HL-60/S4 (cell line): ENCODE results near the gene ATXN3L.
"Not testable (repeated sequence)": the region's sequence is repeated elsewhere in the genome, so short reads cannot be mapped to it uniquely, and the experiment has no call there.

Source experiments
- in situ Hi-C: fragments of 300-500 bp; cut with MboI; formaldehyde crosslinking; loops from 2 replicates; pipeline ENCODE4 v1.14.3; 2022; ENCODE audit warnings: low sequenced_read_pairs

ATXN3L gene

DNA sequence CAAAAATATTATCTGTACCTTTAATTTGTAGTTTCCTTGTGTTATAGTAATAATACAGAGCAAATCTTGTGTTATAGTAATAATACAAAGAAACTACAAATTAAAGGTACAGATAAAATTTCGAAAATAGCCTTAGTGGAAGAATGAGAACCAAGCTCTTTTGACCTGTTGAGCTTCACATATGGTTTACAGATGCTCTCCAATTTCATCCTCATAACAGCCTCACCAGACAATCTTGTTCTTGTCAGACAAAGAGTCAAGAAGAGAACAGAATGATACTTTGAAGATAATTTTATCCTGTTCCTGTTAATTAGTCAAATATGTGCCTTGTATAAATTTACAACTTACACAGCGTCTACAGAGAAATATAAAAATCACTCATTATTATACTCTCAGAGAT, 12.8 kb downstream of the ATXN3L start:
- in situ Hi-C loops, result no loop called here

DNA sequence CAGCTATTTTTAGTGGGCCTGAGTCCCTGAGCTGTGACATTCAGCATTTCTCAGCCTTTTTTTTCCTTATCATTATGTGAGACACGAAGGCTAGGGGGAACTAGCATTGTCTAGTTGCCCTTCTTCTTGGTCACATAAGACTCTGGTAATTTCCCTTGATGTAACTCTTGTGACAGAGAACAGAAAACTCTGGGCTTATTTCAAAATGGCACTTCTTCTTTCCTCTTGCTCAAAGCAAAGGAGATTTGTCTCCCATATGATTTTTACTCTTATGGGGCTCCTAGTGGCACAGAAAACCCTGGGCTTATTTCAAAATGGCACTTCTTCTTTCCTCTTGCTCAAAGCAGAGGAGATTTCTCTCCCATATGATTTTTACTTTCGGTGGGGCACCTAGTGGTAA, 14.7 kb downstream of the ATXN3L start:
- in situ Hi-C loops, result no loop called here

DNA sequence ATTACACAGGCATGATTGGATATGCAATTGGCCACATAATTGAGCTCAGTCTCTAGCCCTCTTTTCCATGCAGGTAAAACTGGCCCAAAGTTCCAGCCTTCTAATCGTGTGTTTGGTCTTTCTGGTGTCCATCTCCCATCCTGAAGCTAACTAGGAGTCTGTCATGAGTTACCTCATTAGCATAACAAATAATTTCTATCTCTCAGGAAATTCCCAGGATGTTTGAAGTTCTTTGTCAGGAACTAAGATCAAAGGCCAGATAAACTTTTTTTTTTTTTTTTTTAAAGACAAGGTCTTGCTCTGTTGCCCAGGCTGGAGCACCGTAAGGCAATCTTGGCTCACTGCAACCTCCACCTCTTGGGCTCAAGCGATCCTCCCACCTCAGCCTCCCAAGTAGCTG, 15.8 kb downstream of the ATXN3L start:
- in situ Hi-C loops, result no loop called here

DNA sequence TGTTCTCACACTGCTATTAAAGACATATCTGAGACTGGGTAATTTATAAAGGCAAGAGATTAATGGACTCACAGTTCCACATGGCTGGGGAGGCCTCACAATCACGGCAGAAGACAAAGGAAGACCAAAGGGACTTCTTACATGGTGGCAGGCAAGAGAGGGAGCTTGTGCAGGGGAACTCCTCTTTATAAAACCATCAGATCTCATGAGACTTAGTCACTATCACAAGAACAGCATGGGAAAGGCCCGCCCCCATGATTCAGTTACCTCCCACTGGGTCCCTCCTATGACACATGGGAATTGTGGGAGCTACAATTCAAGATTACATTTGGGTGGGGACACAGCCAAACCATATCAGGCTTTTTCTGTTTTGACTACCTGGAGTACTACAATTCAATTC, 16.6 kb downstream of the ATXN3L start:
- in situ Hi-C loops, result not testable (repeated sequence)

DNA sequence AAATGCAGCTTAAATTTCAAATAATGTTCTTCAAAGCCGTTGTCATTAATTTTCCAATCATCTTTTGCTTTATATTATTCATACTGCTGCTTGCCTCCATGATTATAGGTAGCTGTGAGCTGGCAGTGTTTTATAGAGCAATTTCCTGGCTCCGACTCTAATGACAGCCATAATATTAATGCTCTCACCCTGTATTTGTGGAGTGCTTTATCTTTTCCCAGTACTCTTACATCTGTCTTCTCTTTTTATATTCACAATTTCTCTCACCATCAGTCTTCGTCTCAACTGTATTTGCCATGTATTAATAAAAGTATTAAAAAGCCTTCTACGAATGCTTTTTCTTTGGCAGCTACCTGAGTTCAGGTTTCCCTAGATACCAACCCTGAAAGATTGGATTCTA, 21.0 kb downstream of the ATXN3L start:
- in situ Hi-C loops, result no loop called here

DNA sequence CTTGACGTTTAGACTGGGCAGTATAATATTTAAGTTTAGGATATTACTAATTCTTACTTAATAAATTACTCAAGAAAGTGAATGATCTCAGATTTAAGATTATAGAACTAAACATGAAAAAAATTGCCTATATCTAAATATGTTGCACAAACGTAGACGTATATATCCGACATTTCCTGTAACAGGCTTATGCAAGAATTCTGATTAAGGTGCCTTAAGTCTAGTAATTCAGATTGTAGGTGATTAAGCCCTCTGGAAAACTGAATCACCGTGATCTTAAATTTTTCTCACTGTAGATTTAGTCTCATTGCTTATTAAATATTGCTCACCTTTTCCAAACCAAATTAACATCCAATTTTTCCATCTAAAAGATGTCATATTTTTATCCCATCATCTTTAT, 24.0 kb downstream of the ATXN3L start:
- in situ Hi-C loops, result no loop called here

DNA sequence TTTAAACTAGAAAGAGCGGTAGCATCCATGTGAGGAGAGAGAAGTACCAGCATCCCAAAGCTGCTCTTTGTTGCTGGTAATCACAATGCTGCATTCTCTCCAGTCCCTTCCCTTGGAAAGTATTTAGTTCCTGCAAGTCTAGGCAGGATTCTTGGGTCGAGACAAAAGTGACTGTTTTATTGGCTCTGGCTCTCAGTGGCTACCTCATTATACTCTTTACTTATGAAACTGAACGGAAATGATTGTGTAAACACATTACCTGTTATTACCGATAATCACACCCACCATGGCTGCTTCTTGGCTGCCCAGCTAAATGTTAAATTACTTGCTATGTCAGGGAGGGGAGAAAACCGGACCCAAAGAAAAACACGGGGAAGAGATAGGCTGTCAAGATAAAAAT, 26.2 kb downstream of the ATXN3L start:
- in situ Hi-C loops, result no loop called here

DNA sequence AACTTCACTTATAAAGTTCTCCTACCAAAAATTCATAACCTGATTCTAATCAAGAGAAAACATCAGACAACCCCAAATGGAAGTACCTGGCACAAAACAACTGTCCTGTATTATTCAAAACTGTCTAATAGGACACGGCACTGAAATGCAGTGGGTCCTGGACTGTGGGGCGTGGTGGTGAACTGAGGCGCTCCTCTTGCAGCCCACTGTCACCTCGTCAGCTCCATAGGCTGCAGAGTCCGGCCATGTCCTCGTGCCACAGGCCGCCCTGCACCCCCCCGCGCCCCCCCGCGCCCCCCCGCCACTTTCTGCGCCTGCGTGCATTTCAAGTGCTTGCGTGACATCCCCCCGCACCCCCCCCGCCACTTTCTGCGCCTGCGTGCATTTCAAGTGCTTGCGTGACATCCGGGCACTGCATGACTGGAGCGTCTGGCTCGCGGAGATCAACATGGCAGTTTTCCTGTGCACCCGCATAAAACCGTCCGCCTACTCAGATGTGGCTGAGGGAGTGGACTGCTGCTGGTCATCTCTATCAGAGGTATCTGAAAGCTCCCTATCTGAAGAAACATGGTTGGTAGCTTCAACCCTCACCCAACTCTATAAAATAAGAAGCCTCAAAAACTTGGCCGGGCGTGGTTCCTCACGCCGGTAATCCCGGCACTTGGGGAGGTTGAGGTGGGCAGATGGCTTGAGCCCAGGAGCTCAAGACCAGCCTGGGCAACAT, 28.8 kb downstream of the ATXN3L start:
- in situ Hi-C loops, result no loop called here

DNA sequence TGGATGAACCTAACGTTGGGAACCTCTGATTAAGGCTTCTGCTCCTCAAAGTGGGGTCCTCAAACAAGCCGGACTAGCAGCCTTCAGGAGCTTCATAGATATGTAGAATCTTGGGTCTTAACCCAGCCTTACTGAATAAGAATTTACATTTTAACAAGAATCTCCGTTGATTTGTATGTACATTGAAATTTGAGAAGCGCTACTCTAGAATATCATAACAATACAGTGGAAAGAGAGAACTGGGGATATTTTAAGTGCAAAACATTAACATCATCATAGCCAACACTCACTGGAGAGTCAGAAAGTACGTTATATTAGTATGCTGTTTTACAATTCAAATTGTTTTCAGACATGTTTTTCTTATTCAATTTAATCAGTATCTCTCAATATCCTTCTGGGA, 31.2 kb downstream of the ATXN3L start:
- in situ Hi-C loops, result no loop called here

DNA sequence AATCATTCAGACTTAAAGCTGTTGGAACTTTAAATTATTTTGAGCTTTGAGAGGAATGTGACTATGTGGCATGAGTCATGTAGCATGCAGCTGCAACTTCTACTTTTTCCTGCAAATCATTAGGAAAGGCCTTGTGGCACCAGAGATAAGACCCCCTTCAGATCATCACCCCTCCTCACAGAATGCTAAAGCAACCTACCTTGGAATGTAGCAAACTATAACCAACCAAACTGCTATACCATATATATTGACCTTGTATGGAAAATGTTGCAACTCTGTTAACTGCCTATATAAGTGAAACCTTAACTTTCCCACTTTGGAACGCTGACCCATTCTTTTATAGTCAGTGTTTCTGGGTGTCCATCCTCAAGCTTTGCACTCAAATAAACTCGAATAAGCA, 32.0 kb downstream of the ATXN3L start:
- in situ Hi-C loops, result no loop called here

DNA sequence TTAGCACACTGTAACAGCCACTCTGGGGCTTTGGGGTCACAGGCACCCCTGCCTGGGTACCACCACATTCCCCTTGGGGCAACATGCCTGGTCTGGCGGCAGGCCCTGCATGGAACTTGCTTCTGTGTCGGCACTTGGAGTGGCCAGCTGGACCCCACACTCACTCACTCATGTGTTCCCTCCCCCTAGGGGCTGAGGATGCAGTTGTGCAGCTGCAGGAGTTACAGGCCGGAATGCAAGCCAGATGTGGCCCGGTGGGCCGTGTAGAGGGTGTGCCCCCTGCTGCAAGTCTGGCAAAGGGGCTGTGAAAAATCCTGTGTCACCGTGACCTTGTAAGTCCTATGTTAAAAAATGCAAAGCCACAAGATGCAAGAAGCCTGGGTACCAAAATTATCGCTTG, 34.2 kb downstream of the ATXN3L start:
- in situ Hi-C loops, result no loop called here

DNA sequence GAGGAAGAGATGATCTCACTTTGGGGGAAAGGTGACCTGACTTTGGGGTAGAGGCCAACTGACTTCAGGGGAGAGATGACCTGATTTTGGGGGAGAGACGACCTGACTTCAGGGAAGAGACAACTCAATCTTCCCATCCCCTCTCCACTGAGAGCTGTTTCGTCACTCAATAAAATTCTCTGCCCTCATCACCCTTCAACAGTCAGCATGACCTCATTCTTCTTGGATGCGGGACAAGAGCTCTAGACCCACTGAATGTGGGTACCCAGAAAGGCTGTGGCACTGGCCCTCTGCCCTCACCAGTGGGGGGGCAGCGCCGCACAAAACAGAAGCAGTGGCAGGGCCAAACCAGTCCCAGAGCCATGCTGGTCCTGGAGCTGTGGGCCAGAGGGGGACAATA, 34.6 kb downstream of the ATXN3L start:
- in situ Hi-C loops, result no loop called here

DNA sequence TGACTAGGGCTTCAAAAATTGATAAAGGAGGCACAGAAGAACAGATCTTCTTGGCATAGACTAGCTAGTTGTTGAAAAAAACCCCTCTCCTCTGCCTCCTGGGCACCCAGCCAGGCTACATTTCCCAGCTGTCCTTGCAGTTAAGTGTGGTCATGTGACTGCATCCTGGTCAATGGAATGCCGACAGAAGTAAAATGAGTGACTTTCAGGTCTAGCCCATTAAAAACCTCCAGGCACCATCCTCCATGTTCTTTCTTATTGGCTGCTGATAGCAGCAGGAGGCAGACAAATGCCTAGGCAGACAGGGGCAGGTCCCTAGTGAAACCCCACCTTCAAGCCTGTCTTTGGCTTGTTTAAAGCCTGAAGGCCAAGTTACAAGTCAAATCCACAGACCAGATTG, 35.3 kb downstream of the ATXN3L start:
- in situ Hi-C loops, result no loop called here

DNA sequence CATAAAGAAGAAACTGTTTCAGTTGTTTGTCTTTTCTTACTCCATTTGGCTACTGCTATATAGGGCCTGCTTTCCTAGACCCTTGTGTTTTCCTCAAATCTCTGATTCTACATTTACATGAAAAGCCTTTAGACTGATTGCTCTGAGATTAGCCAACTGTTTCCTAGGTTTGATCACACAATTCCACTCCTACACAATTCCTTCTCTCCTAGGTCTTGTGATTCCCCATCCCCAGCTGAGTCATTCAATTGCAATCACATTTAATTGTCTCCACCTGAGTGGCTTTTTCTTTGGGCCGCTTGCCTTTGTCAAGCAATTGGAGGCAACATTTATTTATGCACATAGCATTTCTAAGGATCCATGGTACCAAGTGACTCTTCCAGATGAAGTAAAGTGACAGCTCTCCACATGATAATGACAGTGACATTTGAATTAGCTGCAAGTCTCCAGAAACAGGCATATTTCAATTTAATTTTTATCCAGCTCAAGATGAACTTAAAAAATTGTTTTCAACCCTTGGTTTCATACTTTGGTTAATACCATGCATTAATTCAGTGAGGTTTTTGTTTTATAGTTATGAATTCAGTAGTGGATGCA, 35.8 kb downstream of the ATXN3L start:
- in situ Hi-C loops, result no loop called here

DNA sequence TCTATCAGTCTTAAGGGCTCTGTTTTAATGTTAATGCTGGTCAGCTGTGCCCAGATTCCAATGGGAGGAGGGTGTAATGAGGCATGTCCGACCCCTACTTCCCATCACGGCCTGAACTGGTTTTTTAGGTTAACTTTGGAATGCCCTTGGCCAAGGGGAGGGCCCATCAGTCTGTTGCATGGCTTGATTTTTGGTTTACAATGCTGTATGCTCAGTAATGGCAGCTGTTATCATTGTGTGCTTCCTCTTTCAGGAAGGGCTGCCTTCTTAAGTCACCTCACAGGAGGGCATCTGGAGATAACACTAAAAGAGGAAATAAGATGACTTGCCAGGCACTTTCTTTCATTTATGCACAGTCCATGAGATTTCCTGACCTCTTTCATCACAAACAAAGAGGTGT, 36.3 kb downstream of the ATXN3L start:
- in situ Hi-C loops, result no loop called here

DNA sequence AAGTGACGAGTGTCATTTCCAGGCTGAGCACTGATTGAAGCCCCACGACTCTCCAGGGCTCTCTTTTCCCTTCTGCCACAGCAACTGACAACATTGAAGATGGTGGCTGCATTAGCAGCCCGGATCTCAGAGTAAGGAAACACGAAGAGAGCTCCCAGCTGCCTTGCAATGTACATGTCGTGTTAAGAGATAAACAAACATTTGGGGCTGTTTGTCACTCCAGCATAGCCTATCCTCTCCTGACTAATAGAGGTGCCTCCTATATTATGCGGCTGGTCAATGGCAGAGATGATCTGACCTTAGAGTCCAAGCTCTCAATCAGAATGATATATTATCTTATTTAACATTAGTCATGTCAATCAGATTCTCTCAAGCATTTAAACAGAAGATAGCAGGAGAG, 38.6 kb downstream of the ATXN3L start:
- in situ Hi-C loops, result no loop called here

DNA sequence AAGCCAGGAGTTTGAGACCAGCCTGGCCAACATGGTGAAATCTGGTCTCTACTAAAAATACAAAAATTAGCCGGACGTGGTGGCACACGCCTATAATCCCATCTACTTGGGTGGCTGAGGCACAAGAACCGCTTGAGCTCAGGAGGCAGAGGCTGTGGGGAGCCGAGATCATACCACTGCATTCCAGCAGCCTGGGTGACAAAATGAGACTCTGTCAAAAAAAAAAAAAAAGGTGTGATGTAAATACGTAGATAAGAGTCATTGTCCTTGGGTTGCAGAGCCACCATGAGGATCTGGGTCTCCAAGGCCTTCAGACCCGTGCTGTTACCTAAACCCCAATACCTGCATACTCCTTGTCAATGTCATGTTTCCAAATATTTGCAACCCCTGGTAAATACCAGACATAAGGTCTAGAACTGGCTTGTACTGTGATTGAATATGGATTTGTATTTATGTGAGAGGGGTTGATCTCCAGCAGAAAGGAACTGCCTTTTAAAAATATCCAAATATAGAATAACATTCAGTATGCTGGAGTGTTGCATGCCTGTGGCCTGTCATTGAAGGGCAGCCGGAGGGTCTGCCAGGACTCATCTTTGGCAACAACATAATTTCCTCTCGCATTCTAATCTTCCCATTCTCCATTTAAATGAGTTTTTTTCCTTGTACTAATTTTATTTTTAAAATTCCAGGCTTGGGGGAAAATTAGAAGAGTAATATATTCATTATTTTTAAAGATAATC, 40.4 kb downstream of the ATXN3L start:
- in situ Hi-C loops, result no loop called here

DNA sequence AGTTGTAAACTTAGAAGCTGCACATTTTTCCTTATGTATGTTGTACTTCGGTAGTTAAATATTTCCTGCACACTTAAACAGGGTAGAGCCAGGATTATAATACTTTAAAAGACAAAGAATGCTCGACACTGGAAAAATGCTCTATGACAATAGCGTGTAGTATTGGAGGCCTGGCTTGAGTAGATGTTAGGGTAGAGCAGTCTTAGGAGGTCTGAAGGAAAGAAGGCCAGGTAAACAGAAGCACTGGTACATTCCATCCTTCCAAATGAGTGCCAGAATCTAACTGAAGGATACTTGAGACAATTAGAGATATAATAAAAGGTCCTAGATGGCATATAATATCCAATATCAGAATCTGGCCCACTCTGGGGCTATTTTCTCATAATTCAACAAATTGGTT, 42.3 kb downstream of the ATXN3L start:
- in situ Hi-C loops, result no loop called here

DNA sequence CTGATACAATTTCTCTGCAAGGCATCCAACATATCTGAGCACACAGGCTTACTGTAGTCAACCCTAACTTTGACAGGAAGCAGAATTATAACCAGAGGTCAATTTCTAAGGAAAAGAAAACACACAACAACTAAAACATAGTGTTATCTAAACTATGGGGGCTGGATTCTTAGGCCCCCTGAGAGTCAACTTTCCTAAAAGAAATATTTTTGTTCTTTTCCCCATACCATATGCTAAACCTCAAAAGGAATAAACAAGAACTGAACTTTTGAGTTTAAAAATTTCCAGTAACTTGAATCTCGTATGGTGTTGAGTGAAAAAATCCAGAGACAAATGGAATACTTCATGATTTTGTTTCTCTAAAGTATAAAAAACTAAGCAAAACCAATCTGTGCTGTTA, 42.9 kb downstream of the ATXN3L start:
- in situ Hi-C loops, result no loop called here

DNA sequence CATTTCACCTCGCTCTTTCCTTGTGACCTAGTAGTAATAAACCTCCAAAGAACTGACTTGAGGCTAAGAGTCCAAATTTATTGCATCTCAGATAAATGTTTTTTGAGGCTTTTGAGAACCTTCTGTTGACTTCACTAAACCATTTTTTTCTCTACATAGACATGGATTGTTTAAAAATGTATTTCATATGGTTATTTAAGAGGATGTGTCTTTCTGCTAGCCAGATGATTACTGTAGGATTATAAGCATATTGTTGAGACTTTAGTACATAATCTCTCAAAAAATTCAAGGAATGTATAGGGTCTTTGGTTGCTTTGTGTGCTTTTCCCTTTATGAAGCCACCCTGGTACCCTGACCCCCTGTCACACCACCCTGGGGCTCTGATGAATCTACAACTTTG, 44.8 kb downstream of the ATXN3L start:
- in situ Hi-C loops, result no loop called here

DNA sequence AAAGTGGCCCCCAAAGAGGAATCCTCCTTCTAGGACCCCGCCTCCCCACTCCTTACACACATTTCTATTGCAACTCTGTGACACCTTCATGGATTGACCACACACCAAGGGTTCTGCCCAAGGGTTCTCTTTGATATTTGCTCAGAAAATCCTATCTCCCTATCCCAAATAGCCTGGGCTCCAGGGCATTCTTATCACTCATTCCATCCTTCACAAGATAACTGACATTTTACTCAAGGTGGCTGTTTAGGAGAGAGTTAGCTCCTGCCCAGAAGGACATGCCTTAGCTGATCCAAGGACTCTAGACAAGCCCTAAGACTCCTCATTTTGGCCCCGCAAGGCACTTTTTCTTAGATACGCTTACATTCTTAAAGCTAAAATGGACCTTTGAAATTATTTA, 47.4 kb downstream of the ATXN3L start:
- in situ Hi-C loops, result no loop called here

DNA sequence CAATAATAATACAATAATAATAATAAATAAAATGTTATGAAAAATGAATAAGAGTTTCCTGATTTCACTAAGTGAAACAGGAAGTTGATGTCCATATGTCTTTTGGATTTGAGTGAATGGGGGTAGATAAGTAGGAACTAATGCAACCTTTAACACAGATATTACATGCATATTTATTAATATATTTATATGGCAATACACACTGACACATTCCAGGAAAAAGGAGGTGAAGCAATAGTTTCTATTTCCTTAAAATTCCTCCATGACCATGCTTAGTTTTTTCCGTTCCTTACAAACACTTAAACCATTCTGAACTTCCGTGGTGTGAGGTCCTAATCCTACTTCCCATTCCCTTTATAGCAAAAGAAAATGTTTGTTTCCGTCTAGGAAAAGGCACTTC, 48.3 kb downstream of the ATXN3L start:
- in situ Hi-C loops, result no loop called here
